ENCODE data around the gene FOXC1. TPM values are rescaled to one million over a fixed set of nuclear protein-coding genes. Genes with fewer than 3 reads are reported as not detected.

The FOXC1 gene
- total RNA-seq, 1 experiment from 2014 or later: 7.3 TPM

- peak overlapping the region; percentile 99; the same call in 1 of the 2 replicates for H3K4me2 ChIP-seq (ENCODE audit: low read length)
- TF ChIP-seq EZH2phosphoT487 (IDR thresholded peaks at IDR 0.05; ENCODE audit: borderline replicate concordance, low read length): no peak
- TF ChIP-seq EZH2 (IDR thresholded peaks at IDR 0.05; ENCODE audit: low read length, unreplicated experiment): no peak
- no peak for TF ChIP-seq CTCF (conservative IDR thresholded peaks at IDR 0.05; ENCODE audit: low read depth, low read length)
- peak overlapping the region; percentile 99; the same call in 1 of the 2 replicates for H2AFZ ChIP-seq (ENCODE audit: low read length)
- no peaks in the 10 kb centered on the region for H3K36me3 ChIP-seq (ENCODE audit: low read depth, low read length)
- intact Hi-C loops (cut with micrococcal nuclease): loop anchor here (2.0 kb wide), 1 partner anchor 592 kb away; no protein-coding TSS in a partner anchor
- no peak overlapping the region for H3K9ac ChIP-seq (ENCODE audit: low read length)
- no peaks in the 10 kb centered on the region for H4K20me1 ChIP-seq (ENCODE audit: low read length)
- no peaks in the 10 kb centered on the region for H3F3A ChIP-seq (ENCODE audit: low read length, unreplicated experiment)
- ATAC-seq (no peak), DNase-seq (no peak)
- no peaks in the 10 kb centered on the region for H3K27me3 ChIP-seq (ENCODE audit: low read length)
- H3K9me2 ChIP-seq (replicated peaks; ENCODE audit: low read length): no peaks in the 10 kb centered on the region
- no peak overlapping the region for H3K27ac ChIP-seq (ENCODE audit: low read length)
- POLR2A ChIA-PET (ENCODE audit: unreplicated experiment): no interaction called here
- H3K9me3 ChIP-seq (ENCODE audit: low read length): no peaks in the 10 kb centered on the region
- H3K79me2 ChIP-seq (ENCODE audit: low read length): no peaks in the 10 kb centered on the region
- H3K4me1 ChIP-seq (ENCODE audit: insufficient read depth, low read length): peaks cover 13% of the 10 kb centered on the region; the same call in 1 of the 2 replicates
- CTCF ChIA-PET: interaction anchor here (0.5 kb wide), 1 partner anchor 384 kb away, joined by 4 read pairs; no protein-coding TSS in a partner anchor
- BruUV-seq (replicated peaks): no TSS peak
- no peak overlapping the region; the same call in 1 of the 2 replicates for H3K4me3 ChIP-seq (ENCODE audit: low read length)
Measured at GRCh38 chr6:1605004-1605892, 4.5 kb upstream of the FOXC1 start.

- Histone ChIP-seq H3F3A (ENCODE audit: low read length, unreplicated experiment) (no peaks in the 10 kb centered on the region), H3K79me2 (ENCODE audit: low read length) (peaks cover 7% of the 10 kb centered on the region; the same call in 1 of the 2 replicates), H3K9me2 (replicated peaks; ENCODE audit: low read length) (no peaks in the 10 kb centered on the region), H4K20me1 (ENCODE audit: low read length) (no peaks in the 10 kb centered on the region), H3K9me3 (ENCODE audit: low read length) (no peaks in the 10 kb centered on the region), H3K4me3 (ENCODE audit: low read length) (no peak overlapping the region), H3K4me2 (ENCODE audit: low read length) (no peak overlapping the region), H3K9ac (ENCODE audit: low read length) (no peak overlapping the region), H3K27me3 (ENCODE audit: low read length) (no peaks in the 10 kb centered on the region), H3K4me1 (ENCODE audit: insufficient read depth, low read length) (peaks cover 13% of the 10 kb centered on the region; the same call in 1 of the 2 replicates), H2AFZ (ENCODE audit: low read length) (no peak overlapping the region), H3K36me3 (ENCODE audit: low read depth, low read length) (no peaks in the 10 kb centered on the region), H3K27ac (ENCODE audit: low read length) (no peak overlapping the region)
- POLR2A ChIA-PET (ENCODE audit: unreplicated experiment): no interaction called here
- intact Hi-C loops (cut with micrococcal nuclease): loop anchor here (2.0 kb wide), 1 partner anchor 591 kb away; no protein-coding TSS in a partner anchor
- no peak for DNase-seq
- CTCF ChIA-PET: interaction anchor here (0.5 to 0.9 kb wide), 2 partner anchors 383 to 1028 kb away, joined by 4 read pairs; no protein-coding TSS in a partner anchor
- TF ChIP-seq EZH2phosphoT487 (IDR thresholded peaks at IDR 0.05; ENCODE audit: borderline replicate concordance, low read length): no peak
- no peak for TF ChIP-seq CTCF (conservative IDR thresholded peaks at IDR 0.05; ENCODE audit: low read depth, low read length)
- TF ChIP-seq EZH2 (IDR thresholded peaks at IDR 0.05; ENCODE audit: low read length, unreplicated experiment): no peak
- ATAC-seq: no peak
- no TSS peak for BruUV-seq (replicated peaks)
Measured at GRCh38 chr6:1605893-1606779, 3.6 kb upstream of the FOXC1 start.
